HG03159 (cell line): ENCODE data around the gene C19orf73.
"Not testable (repeated sequence)": the region's sequence is repeated elsewhere in the genome, so short reads cannot be mapped to it uniquely, and the experiment has no call there.

Experiments used
- ATAC-seq: cut with Tn5 transposase; IDR thresholded peaks from one replicate; pipeline ENCODE4 v1.9.1; 2021; ENCODE audit warnings: mild to moderate bottlenecking, moderate library complexity; ENCODE audit not compliant: unreplicated experiment

C19orf73 gene

DNA sequence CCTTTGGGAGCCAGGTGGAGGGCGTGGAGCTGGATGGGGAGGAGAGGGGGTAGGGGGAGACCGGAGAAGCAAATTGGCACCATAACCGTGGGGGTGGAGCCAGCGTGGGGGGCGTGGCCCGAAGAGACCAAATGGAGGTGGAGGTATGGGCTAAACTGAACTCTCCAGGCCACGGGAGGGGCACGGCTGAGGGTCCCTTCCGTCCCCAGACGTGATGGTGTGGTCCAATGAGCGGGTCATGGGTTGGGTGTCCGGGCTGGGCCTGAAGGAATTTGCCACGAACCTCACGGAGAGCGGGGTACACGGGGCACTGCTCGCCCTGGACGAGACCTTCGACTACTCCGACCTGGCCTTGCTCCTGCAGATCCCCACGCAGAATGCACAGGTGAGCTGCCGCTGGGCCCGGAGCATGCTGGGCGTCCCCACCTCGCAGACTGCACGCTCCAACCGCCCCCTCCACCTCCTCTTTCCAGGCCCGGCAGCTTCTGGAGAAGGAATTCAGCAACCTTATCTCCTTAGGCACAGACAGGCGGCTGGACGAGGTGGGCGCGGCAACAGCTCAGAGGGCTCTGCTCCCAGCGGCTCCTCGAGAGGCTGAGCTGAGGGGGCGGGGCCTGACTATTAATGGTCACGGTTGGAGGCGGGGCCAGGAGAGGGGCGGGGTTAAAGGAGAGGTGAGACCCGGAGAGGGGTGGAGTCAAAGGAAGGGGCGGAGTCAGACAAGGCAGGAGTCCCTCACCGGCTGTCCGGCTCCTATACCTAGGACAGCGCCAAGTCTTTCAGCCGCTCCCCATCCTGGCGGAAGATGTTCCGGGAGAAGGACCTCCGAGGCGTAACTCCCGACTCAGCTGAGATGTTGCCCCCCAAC is 30.1 kb upstream of the C19orf73 start:
- no peak for ATAC-seq

DNA sequence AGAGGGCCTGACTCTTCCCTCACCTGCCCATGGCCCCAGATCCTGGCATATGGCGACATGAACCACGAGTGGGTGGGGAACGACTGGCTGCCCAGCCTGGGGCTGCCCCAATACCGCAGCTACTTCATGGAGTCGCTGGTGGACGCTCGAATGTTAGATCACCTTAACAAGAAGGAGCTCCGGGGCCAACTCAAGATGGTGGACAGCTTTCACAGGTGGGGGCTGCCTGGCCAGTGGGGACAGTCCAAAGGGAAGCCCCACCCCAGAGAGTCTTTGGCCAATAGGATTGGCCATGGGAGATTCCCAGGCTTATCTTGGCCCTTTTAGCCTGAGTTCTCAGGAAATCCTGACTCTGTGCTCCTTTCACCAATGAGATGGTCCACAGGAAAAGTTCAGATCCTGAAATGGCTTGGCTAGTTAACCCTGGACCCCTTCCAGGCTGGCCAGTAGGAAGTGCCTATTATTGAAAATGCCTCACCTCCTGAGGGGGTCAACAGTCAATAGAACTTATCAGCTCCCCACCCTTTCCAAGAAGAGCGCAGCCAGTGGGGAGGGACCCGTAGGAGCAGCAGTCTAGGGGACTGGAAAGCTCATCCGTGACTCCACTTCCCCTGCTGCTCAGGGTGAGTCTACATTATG is 29.2 kb upstream of the C19orf73 start:
- ATAC-seq = no peak

DNA sequence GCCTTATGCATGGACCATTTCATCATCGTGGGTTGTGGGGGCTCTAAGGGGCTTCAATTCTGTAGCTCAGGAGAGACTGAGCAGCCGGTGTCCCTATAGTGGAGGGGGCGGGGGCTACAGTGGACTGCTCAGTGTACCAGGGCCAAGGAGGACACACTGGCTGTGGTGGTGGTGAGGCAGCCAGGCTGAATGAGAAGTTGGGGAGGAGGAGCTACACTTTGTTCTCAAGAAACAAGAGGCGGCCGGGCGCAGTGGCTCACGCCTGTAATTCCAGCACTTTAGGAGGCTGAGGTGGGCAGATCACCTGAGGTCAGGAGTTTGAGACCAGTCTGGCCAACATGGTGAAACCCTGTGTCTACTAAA is 27.4 kb upstream of the C19orf73 start:
- ATAC-seq = not testable (repeated sequence)

DNA sequence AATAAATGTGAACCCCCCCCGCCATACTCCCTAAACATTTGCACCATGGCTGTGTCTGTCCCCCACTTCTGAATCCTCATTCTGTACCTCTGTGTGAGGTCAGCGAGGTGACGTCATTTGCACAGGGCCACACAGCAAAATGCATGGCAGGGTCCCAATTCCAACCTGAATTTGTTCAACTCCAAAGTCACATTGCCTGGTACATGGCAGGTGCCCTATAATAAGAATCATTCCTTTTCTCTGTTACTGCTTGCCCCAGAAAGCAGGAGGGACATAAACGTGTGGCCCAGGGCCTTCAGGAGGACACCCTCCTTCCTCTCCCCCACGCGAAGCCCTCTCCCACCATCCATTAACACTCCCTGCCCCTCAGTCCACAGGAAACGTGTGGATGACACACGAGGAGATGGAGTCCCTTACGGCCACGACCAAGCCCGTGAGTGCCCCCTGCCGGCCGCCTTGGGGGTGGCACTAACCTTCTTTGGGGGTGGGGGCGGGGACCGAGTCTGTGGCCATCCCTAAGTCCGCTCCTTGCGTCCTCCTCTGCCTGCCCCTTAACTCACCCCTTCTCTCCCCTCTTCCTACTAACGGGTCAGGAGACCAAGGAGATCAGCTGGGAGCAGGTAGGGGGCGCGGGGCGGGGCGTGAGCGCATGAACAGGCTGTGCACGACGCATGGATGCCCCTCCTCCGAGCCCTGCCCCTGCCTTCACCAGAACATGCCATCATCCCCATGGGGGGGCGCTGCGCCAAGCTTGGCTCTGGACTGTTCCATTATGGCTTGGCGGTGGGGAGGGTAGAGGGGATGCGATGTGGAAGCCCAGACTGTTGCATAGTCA is 26.8 kb upstream of the C19orf73 start:
- no peak for ATAC-seq

DNA sequence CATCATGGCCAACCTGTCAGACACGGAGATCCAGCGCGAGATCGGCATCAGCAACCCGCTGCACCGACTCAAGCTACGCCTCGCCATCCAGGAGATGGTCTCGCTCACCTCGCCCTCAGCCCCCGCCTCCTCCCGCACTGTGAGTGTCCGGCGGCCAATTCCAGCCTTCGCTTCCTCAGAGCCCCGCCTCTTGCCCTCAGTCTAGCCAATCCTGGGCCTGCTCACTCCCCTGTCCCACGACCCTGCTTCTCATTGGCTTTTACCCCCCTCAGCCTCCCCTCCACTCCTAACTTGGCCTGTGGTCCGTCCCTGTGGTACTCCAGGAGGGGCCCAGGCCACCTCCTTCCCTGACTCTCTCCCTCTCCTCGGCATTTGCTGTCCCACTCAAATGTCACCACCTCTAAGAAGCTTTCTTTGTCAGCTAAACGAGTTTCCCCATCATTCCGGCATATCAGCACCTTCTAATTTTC is 24.0 kb upstream of the C19orf73 start:
- no peak for ATAC-seq

DNA sequence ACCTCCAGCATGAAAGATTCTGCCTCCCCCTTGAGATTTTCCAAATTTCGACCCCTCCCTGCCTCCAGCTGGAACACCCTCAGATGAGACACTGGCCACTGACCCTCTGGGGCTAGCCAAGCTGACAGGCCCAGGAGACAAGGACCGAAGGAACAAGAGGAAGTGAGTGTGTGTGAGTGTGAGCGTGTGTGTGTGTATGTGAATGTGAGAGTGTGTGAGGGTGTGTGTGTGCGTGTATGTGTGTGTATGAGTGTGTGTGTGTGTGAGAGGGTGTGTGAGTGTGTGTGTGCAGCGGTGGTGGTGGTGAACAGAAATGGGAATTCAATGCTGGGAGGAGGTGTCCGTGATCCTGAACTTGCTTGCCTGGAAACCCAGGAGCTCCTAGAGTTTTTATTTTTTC is 22.4 kb upstream of the C19orf73 start:
- no peak for ATAC-seq

DNA sequence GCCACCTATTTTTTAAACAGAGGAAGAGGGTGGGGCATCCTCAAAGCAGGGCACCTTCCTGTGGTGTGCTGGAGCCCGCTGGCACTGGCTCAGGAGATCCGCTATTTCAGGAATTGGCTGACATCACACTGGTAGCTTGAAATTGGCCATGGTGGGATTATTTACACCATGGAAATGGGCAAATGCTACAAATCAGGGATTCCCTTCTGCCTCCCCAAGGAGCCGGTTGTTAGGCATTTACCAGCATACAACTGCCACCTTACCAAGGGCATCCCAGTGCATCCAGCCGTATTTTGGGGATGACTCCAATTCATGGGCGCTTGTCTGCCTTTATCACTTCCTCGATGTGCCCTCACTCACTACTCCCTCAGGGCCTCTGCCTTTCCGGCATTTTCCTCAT is 22.0 kb upstream of the C19orf73 start:
- no peak for ATAC-seq

DNA sequence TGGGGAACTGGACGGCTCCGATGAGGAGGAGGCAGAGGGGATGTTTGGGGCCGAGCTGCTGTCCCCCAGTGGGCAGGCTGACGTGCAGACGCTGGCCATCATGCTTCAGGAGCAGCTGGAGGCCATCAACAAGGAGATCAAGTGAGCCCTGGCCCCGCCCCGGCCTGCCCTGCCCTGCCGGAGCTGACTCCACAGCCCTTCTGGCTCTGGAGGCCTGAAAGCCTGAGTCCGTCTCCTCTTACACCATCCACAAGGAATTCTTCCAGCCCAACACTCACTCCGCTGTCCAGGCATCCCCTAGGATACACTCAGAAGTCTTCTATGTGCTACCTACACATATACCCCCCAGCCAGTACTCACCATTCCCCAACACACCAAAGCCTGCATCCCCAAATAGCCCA is 17.8 kb upstream of the C19orf73 start:
- no peak for ATAC-seq

DNA sequence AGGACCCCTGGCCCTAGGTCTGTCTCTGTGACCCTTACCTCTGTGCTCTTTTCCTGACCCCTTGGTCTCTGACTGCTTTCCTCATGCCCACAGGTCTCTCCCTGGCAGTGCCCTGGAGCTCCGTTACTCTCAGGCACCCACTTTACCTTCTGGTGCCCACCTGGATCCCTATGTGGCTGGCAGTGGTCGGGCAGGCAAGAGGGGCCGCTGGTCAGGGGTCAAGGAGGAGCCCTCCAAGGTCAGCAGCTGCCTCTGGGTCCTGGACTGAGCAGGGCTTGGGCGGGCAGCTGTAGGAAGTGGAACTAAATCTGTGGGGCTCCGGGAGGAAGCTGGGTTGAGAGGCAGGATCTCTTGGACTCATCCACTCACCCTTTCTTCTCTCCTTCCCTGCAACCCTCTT is 16.7 kb upstream of the C19orf73 start:
- ATAC-seq = no peak

DNA sequence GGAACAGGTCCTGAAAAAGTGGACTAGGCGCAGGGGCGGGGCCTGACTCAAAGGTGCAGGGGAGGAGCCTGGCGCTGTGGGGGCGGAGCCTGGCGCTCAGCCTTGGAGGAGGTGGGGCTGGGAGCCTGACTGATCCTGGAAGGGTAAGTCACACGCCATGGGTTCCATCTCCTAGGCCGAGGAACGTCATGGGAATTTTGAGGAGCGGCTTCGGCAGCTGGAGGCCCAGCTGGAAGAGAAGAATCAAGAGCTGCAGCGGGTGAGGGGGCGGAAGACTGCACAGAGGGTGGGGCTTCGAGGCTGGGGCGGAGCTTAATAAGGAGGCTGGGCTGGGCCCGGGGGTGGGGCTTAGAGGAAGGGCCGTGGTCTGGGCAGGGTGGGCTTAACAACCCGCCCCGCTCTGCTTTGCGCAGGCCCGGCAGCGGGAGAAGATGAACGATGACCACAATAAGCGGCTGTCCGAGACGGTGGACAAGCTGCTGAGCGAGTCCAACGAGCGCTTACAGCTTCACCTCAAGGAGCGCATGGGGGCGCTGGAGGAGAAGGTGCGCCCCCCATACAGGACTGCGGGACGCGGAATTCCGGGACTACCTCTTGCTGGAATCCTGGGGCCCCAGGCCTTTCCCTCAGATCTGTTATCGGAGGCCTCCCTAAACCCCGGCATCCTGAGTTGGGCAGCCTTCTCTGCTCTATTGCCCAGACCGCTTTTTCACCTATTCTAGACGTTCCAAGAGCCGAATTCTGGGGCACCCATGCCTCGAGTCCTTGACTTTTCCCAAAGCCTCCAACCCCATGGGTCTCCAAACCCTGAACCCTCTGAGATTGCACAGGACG is 14.9 kb upstream of the C19orf73 start:
- no peak for ATAC-seq

DNA sequence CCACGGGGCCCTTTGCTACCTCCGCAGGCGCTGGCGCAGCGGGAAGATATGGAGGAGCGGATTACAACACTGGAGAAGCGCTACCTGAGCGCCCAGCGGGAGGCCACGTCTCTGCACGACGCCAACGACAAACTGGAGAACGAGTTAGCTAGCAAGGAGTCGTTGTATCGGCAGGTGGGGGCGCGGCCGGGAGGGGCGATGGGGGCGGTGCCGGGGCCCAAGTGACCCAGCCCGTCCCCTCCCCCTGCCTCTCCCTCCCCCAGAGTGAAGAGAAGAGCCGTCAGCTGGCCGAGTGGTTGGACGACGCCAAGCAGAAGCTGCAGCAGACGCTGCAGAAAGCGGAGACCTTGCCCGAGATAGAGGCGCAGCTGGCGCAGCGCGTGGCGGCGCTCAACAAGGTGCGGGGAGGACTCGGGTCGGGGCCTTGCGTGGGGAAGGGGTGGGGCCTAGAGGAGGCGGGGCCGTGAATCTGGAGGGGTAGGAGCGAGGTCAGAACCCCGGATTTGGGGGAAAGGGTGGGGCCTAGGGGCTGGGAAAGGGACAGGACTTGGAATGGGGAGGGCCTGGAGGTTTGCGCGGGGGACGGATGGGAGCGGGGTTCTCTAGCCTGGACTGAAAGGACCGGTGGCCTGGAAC is 14.1 kb upstream of the C19orf73 start:
- no peak for ATAC-seq

DNA sequence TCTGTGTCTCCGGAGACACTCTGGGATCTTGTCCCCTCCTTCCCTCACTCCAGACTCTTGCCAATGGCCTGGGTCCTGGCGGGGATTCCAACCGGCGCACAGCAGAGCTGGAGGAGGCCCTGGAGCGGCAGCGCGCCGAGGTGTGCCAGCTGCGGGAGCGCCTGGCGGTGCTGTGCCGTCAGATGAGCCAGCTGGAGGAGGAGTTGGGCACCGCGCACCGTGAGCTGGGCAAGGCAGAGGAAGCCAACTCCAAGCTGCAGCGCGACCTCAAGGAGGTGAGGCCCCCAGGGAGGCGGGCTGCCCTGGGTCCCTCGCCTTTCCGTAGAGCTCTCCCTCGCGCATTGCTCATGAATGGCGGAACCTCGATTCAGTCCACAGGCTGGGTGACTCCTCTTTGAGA is 11.4 kb upstream of the C19orf73 start:
- ATAC-seq = no peak

DNA sequence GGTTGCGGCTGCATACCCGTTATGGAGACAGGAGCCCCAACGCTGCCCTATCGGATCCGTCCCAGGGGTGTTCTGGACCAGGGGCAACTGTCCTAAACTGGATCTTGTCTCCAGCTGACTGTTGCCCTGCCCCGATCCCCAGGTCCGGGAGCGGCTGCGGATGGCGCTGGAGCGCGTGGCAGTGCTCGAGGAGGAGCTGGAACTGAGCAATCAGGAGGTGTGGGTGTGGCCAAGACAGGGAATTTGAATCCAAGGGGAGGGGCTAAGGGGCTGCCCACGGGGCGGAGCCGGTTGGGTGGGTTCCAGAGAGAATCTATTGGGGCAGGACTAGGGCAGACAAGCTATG is 10.3 kb upstream of the C19orf73 start:
- no peak for ATAC-seq

DNA sequence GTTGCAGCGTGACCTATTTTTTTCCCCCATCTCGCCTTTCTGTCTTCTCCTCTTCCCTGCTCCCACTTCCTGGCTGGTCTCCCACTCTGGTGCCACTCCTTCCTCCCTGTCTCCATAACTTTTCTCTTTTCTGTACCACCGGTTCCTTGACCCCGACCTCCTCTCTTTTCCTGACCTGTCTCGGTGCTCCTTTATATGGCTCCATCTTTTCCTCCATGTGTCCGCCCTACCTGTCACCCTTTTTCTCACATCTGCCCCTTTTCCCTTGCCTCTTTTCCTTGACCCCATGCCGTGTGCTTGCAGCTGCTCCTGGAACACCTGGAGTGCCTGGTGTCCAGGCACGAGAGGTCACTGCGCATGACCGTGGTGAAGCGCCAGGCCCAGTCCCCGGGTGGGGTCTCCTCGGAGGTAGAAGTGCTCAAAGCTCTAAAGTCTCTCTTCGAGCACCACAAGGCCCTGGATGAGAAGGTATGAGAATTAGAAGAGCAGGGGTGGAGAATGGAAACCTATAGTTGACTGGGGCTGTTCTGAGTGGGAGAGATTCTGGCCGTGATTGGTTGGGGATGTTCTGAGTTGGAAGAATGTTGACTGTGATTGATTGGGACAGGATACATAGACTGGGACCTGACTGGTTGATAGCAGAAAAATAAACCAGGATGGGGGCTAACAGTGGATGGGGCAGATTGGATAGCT is 9.7 kb upstream of the C19orf73 start:
- ATAC-seq = no peak

DNA sequence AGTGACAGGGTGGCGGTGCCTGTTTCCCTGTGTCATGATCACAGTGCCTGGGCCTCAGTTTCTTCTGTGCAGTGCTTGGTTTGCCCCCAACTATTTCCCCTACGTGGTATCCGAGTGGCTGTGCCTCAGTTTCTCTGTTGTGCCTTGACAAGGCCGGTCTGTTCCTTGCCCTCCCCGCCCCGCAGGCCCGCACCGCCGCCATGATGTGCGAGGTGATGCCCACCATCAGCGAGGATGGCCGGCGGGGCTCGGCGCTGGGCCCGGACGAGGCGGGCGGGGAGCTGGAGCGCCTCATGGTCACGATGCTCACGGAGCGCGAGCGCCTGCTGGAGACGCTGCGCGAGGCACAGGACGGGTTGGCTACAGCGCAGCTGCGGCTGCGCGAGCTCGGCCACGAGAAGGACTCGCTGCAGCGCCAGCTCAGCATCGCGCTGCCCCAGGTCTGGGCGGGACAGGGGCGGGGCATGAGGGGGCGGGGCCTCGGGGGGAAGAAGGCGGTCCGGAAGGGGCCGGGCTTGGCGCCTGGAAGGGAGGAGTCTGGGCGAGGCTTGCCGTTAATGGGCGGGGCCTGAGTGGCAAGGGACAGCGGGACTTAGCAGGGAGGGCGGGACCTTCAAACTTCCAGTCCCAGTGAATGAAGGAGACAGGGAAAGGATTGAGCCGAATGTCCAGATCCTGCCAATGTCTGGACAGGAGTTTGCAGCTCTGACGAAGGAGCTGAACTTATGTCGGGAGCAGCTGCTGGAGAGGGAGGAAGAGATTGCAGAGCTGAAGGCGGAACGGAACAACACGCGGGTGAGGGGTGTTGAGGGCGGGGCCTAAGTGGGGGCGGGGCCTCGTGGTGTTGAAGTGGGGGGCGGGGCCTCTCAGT is 9.0 kb upstream of the C19orf73 start:
- peak; percentile 81 for ATAC-seq

DNA sequence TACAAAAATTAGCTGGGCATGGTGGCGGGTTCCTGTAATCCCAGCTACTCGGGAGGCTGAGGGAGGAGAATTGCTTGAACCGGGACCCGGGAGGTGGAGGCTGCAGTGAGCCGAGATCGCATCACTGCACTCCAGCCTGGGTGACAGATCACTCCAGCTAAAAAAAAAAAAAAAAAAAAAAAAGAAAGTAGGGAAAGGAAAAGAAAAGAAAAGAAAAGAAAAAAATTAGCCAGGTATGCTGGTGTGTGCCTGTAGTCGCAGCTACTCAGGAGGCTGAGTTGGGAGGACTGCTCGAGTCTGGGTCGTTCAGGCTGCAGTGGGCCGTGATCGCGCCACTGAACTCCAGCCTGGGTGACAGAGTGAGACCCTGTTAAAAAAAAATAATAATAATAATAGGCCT is 8.3 kb upstream of the C19orf73 start:
- not testable (repeated sequence) for ATAC-seq

DNA sequence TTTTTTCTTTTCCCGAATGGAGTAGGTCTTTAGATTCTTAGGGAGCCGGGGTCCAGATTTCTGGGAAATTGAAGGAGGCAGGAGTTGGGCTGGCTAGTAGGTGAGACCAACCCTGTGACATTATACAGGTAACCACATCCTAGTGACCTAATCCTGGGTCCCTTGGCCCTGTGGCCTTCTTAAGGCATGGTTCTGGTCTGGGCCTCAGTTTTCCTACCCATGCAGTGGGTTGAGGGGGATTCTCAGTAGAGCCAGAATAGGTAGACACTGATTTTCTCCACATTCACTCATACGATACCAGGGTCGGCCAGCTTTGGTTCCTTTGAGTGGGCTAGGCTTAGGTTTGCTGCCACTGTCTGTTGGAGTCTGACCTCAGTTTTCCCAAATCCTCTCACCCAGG is 7.6 kb upstream of the C19orf73 start:
- no peak for ATAC-seq

DNA sequence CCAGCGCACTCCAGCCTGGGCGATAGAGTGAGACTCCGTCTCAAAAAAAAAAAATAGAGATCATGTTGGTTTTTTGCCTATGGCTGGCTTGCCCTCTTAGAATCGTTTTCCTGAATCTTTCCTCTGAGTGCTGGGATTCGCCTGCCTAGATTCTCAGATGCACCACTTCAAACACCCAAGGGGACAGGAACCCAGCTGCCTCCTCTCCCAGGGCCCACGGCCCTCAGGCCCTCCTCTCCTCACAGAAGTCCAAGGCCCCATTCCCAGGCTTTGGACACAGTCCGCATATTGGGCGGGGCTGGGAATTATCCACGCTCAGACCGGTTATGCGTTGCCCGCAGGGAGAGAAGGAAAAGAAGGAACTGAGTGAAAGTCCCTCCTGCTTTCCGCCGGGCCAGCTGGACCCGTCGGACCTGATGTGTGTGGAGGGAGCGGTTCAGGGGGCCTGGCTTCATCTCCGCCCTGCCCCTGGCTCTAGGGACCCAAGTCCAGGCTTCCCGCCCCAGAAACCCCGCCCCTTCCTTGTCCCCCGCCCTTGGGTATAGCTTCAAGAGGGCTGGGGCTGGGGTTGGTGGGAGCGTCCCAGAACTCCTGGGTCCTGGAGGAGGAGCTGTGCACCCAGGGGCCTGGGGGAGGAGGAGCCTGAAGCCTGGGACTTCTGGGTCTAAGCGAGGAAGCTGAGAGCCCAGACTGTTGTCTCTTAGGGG is 6.2 kb upstream of the C19orf73 start:
- ATAC-seq = no peak
